COLO668 (cell line): ENCODE data around the gene ZNF331.
A peak's percentile ranks its signal among the peaks of the same experiment; 100 is the strongest.

ENCODE experiments used
- DNase-seq: peaks from one replicate; lab custom pipeline; 2025; ENCODE audit not compliant: unreplicated experiment; lab: John Stamatoyannopoulos, UW

ZNF331 gene

GRCh38 chr19:53520547-53521372 is 17.2 kb upstream of the ZNF331 start:
- peak; percentile 93 for DNase-seq

DNA sequence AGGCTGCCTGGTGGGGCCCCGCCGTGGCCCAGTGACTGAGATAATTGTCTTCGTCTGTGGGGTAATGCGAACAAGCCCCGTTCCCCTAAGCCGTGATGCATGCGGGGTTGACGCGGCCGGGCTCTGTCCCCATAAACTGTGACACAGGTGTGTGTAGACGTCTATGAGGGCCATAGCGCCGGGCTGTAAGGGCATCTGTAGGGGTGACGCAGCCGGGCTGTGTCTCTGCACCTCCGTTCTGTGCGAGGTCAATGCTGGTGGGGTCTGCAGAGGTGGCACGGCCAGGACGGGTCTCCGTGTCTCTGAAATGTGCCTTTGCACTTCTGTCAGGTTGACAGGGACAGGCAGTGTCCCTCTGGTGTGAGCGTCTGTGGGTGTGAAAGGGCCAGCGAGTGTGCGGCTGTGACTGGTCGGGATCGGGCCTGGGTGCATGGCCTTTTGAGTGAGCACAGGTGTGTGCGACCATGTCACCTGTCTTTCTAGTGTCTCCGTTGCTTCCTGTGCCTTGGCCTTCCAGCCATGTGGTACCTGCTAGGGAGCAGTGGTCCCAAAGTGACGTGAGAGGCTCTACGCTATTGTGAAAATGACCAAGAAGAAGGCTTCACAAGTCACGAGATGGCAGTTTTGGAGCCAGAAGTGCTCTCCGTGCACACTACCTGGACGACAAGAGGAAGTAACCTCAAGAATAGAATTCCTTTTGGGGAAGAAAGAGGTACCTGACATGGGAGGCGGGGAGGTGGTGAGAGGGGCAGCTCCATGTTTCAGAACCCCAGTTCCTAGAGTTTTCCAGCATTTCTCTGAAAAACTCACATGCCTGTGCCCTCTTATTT is 16.4 kb upstream of the ZNF331 start:
- DNase-seq, result peak; percentile 18

DNA sequence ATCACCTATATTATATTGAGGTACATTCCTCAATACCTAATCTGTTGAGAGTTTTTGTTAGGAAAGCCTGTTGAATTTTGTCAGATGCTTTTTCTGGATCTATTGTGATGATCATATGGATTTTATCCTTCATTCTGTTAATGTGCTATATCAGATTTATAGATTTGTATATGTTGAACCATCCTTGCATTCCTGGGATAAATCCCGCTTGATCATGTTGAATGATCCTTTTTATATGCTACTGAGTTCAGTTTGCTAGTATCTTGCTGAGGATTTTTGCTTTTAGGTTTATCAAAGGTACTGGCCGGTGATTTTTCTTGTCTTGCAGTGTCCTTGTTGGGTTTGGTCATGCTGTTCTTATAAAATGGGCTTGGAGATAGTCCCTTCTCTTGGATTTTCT is 12.0 kb upstream of the ZNF331 start:
- DNase-seq, result no peak

- no peak for DNase-seq
Observed at GRCh38 chr19:53530622-53531021, 7.3 kb upstream of the ZNF331 start.

DNA sequence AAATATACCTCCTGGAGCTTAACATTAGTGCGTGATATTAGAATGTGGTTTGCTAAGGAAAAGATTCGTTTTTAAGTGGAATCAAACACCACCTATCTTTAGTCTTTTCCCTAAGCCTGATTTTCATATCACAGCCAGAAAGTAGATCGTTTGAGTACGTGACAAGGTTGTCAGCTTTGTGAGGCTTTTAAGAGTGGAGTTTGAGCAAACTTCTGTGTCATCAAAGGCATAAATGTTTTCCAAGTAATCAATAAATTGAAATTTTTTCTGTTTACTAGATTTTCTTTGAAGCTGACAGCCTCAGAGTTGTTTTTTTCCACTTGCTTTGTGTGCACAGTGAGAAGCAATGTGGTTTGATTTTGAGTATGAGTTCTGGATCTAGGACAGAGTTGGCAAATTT is 6.5 kb upstream of the ZNF331 start:
- no peak for DNase-seq

DNA sequence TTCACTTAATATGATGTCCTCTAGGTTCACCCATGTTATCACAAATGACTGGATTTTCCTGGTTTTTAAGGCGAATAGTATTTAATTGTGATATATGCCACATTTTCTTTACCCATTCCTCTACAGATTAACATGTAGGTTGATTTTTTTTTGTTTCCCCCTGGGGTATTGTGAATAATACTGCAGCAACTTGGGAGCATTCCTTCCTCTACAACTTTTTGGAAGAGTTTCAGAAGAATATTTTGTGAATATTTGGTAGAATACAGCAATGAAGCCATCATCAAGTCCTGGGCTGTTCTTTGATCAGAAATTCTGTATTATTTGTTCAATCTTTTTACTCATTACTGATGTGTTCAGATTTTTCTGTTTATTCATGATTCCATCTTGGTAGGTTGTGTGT is 5.6 kb upstream of the ZNF331 start:
- DNase-seq, result no peak

DNA sequence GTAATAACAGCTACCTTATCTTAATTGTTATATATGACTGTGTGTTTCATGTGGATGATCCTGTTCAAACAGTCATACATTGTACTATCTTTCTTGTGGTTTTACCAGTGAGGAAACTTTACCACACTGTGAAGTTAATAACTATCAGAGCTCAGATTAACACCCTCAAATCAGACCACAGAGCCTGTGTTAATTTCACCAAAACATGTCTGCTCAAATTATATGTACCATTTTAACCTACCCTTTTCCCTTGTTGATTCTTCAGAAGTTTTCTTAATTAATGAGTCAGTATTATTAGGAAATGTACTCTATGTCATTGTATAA is 1.8 kb upstream of the ZNF331 start:
- no peak for DNase-seq

DNA sequence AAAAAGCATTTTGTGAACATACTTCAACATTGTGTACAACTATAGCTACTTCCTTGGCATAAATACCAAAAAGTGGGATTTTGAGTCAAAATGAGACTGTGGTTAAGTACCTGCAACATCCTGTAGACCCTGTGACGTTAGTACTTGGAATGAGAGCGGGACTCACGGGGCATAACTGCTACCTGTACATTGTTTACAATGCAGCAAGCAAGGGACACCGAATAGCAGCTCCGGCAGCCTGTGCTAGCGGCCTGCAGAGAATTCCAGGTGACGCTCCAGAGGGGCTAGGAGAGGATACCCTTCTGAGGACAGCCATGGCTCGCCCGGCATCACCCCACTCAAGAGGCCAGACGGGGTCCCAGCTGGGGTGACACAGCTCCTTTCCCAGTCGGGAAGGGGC is 824 bp upstream of the ZNF331 start:
- no peak for DNase-seq

GRCh38 chr19:53538378-53539109 is 599 bp downstream of the ZNF331 start:
- DNase-seq, result no peak

- DNase-seq, result no peak
Observed at GRCh38 chr19:53540091-53540490, 2.1 kb downstream of the ZNF331 start.

GRCh38 chr19:53541971-53542370 is 4.0 kb downstream of the ZNF331 start:
- no peak for DNase-seq

- no peak for DNase-seq
Observed at GRCh38 chr19:53545271-53546065, 7.5 kb downstream of the ZNF331 start.

- DNase-seq, result no peak
Observed at GRCh38 chr19:53546758-53547513, 9.0 kb downstream of the ZNF331 start.

DNA sequence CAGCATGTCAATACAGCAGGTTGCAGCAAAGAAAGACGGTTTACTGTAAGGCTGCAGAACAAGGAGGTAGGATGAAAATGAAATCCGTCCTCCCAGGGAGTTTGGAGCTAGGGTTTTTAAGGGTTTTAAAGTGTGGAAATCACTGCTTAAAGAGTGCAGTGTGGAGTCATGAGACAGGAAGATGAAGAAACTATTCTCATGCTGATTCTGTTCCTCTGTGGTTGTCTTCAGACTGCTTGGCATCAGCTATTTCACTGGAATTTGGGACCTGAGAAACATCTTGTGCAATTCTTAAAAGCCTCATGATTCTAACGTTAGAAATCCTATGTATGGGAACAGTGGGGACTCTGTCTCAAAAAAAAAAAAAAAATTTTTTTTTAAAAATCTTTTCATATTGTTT is 11.4 kb downstream of the ZNF331 start:
- DNase-seq, result no peak

- DNase-seq, result no peak
Observed at GRCh38 chr19:53552001-53552721, 14.2 kb downstream of the ZNF331 start.

DNA sequence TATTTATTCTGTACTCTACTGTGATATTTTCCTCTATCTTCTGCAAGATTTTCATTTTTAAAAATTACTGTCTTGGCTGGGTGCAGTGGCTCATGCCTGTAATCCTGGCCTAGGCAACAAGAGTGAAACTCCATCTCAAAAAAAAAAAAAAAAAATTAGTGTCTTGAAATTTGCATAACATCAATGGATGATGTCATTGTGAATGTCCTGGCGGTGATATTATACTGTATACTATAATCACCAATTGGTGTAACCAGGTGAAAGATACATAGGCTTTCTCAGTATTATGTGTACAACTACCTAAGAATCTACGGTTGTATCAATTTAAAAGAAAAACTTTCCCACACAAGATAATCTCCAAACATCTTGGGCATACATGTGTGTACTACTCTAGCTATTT is 15.2 kb downstream of the ZNF331 start:
- no peak for DNase-seq

DNA sequence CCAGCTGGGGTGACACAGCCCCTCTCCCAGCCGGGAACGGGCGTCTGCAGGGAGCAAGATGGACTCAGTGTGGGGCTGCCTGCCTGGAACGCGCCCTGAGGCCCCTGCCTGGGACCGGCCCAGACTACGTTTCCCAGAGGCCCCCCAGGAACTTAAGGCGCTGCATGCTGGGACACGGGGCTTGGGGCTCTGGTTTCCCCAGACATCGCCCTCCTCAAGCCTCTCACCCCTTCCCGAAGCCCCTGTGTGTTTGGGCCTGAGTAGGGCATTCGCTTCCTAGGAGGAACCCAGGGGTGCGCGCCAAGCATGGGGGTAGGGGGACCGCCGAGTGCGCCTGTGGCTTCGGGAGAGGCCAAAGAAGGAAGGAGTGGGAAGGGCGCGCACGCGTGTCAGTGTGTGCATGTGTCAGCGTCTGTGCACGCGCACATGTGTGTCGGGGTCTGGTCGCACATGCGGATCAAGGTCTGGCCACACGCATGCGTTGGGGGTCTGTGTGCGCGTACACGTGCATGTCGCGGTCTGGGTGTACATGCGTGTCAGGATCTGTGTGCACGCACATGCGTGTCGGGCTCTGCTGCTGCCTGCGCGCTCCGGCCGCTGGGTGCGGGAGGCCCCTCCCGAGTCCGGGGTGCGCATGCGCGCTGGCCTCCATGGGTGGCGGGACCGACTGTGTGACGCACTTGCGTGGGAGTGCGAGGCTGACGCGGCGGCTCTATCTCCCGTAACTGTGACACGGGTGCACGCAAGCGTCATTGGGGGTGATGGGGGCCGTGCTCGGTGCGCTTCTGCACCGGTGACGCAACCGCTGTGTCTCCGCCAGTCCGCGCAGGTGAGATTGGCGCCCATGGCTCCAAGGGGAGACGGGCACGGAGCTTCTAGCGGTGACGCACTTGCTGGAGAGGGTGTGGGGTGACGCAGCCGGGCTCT is 16.2 kb downstream of the ZNF331 start:
- DNase-seq, result peak; percentile 67

GRCh38 chr19:53554804-53555203 is 16.9 kb downstream of the ZNF331 start:
- no peak for DNase-seq

- no peak for DNase-seq
Observed at GRCh38 chr19:53555352-53555751, 17.4 kb downstream of the ZNF331 start.
